Activated CD8-positive, alpha-beta memory T cell treated with anti-CD3 and anti-CD28 coated beads for 1 hour (primary cell): Measurements from ENCODE around the gene MYO7B.
"Not testable (repeated sequence)": the region's sequence is repeated elsewhere in the genome, so short reads cannot be mapped to it uniquely, and the experiment has no call there.

Experiments
- DNase-seq, 2 donors: peaks; one replicate each; pipeline ENCODE4 v3.0.0-alpha.2; 2020; ENCODE audit warnings: low read depth in 1 of 2; ENCODE audit errors: extremely low read depth in 1 of 2

MYO7B gene

DNA sequence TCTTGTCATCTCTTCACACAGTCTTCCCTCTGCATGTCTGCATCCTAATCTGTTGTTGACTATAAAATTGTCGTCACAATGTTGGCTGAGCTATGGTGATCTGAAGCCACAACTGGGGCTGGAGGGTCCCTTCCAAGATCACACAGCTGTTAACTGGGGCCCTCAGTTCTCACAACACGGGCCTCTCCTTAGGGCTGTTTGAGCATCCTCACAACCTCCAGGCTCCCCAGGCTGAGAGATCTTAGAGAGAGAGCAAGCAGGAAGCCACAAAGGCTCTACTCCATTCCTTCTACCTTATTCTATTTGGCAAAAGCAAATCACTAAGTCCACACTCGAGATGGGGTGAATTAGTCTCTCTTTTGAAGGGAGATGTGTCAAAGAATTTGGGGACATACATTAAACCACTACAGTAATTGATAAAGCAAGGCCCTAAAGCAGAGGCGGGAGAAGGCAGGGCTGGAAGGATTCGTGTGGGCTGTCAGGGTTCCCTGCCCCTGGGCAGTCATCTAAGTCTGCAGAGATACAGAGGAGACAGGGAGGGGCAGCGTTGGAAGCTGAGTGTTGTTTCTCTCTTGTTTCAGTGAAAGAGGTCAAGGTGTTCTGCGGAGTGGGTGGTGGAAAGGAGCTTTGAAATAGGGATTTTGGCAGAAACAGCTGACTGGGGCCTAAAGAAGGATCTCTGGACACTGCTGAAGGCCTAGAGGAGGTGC is 15.9 kb downstream of the MYO7B start:
- DNase-seq: no peak

DNA sequence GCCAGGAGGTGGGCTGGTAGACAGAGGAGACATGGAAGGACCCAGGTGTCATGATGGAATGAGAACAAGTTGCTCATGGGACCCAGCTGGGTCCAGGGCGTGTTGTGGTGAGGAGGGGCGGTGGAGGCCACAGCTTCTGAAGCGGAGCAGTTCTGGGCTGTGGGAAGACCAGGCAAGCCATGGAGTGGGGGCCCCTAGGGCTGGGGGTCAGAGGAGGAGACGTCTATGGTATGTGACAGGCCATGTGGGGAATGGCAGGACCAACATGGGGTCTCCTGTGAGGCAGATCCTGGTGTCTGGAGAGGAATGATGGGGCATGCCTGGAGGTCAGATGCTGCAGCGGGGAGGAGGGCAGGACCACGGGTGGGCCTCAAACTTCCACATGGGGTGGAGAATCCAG is 16.9 kb downstream of the MYO7B start:
- no peak for DNase-seq

DNA sequence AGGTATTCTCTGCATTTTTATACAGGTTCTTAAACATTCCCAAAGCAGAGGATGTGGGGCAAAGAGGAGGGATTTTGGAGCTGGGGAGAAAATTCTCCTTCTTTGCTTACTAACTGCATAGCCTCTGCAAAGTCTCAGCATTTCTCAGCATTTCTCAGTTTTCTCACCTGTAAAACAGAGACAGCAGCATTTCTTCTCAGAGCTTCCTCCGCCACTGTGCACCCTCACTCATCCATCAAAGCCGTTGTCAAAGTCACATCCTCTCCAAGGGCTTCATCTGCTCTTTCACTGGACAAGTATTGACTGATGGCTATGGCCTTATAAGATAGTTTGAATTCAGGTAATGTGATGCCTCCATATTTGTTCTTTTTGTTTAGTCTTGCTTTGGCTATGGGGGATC is 17.4 kb downstream of the MYO7B start:
- DNase-seq: no peak

DNA sequence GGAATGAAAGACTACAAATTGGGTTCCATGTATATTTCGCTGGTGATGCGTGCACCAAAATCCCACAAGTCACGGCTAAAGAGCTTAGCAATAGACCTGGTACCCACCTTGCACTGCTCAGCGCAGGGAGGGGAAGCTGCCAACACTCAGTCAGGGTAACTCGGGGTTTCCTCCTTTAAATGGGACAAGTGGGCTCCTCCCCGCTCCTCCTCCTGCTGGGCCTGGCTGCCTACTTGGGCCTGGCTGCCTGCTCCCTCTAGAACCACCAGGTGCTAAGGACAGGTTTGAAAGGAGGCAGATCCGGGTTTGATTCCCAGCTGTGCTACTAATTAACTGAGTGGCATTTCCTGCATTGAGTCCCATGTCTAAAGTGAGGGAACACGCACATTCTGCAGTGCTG is 23.4 kb downstream of the MYO7B start:
- DNase-seq: no peak

DNA sequence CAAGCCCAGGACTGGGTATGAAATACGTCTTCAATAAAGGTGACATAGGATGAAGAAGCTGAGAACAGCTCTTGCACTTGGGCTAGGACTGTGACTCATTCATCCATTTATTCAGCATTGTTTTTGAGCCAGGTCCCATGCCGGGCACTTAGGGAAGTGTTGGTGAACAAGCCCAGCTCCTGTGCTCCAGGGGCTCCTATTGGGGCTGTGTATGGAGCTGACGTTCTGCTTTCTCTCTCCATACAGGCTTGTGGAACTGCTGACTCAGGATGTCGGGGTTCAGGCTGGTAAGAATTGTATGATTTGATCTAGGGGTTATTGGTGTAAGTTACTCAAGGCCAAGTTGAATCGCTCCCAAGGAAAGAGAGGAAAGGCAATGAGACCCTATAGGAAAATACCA is 24.0 kb downstream of the MYO7B start:
- no peak for DNase-seq

DNA sequence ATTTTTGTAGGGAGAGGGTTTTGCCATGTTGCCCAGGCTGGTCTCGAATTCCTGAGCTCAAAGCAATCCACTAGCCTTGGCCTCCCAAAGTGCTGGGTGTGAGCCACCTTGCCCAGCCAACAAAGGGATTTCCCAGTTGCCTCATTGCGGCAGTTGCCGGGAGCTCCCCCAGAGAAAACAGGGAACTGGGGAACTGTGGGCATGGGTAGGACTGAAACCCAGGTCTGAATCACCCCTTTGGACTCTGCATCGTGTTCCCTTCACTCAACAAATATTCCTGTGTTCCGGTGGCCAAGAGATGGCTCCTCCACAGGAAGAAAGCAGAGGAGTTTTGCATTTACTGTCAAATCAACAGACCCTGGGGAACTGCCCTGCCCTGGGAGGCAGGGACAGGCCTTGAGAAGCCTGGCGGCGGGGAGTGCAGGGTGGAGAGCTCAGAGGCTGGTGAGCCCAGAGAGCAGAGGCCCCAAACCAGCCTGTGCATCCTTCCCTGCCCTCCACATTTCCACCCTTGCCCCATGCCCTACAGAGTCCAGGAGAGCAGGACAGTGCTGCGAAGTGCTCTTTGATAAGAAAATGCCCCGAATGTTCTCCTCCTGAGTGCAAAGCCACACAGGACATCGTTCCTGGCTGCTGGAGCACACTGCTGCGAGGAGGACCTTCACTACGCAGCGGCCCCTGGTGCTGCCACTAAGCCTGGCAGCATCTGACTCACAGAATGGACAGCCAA is 24.9 kb downstream of the MYO7B start:
- no peak for DNase-seq

DNA sequence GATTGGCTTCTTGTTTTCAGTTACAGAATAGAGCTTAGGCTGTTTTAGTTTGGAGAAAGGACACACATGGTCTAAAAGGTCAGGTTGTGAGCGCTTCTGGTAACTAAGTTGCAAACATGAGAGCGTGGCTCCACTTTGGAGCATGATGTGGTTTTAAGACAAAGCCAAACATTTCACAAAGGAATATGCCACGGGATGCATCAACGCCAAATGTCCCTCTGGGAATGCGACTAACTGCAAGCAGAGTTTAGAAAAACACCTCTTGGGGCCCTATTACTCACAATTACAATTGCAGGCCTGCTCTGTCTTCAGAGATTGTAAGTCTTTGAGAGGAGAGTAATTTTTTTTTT is 25.4 kb downstream of the MYO7B start:
- DNase-seq: no peak

DNA sequence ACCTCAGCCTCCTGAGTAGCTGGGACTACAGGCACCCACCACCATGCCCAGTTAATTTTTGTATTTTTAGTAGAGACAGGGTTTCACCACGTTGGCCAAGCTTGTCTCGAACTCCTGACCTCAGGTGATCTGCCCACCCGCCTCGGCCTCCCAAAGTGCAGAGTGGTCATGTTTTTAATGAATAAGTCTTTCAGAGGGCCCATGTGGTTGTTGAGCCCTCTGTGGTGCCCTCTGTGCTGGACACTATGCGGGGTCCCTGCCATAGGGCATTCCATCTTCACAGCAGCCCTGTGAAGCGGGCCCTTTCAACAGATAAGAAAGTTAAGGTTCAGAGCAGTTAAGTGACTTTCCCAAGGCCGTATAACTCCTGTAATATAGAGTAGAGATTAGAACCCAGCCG is 25.9 kb downstream of the MYO7B start:
- no peak for DNase-seq

DNA sequence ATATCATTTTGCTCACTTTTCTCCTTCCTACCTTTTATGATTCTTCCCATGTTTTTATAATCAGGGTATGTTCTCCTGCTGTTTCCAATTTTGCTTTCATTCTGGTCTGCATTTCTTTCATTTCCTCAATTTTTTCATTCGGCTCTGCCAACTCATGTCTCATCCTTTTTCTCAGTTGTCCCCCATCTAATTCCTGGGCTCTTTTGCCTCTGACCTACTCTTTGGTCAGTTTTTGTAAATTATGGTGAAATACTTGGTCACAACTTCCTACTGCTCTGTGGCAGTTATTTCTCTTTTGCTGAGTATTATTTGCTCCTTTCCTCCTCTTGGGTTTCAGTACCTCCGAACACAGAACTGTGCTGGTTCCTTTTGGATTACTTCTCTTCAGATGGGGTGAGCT is 27.5 kb downstream of the MYO7B start:
- DNase-seq: no peak

DNA sequence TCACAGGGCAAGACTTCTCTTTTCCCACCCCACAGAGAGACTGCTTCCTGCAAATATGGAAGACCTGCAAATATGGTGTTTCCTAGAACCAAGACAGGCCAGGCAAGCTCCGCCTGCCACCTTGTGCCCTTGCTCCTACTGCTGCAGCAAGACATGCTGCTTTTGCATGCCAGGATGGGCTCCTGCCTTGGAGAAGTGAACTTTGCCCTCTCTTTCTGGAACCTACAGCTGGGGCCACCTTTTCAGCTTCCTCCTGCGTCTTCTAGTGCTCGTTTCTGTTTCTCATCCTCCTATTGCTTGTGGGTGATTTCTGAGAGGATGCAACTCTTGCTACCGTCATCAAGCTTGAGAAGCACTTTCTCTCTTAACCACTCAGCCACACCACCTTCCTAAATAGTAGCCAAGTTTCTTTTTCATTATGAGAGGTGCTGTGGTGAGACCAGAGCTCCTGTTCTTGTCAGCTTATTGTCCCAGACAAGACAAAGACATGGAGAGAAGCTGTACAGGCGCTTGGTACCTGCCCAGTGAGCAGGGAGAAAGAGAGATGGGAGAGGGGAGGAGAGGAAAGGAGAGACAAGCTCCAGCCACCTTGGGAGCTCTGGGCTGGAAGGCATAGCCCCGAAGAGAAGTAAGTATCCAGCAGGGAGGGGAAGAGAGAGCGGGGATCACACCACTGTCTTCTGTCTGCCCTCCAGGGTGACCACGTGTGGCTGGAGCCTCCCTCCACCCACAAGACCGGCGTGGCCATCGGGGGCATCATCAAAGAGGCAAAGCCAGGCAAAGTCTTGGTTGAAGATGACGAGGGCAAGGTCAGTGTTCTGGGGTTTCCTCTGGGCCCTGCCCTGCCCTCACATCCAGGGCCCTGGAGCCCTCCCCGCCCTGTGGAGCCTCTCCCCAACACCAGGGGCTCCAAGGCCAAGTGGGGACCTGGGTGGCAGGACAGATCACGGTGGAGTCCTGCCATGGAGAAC is 28.3 kb downstream of the MYO7B start:
- DNase-seq: no peak

DNA sequence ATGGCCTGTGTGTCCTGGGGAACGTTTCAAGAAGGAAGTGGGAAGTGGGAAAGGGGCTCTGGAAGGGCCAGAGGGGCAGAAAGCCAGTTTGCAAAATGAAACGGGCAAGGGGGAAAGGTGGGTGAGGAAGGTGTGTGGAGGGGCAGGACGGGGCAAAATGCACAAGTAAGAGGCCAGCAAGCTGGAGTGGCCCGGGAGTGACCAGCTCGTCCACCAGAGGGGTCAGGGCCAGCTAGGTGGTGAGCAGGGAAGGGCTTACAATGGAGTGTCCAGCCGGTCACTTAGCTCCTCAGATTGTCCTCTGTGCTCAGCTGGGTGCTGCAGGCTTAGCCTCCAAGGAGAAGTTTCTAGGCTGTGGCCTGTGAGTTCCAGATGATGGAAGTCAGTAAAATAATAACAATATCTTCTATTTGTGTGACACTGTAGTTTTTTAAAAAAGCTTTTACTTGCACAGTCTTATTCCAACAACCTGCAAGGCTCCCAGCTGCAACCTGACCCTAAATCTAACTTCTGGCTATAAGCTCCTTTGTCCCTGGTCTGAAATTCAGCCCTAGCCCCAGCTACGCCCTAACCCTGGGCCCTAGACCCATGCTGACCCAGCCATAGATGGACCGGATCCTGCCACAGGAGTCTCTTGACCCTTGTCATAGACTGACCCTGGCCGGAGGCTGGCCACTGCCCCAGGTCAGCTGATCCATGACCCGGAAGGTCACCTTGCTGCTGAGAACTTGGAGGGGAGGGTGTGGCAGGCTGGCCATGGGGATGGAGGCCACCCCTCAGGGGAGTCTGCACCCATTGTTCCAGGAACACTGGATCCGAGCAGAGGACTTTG is 29.2 kb downstream of the MYO7B start:
- no peak for DNase-seq

DNA sequence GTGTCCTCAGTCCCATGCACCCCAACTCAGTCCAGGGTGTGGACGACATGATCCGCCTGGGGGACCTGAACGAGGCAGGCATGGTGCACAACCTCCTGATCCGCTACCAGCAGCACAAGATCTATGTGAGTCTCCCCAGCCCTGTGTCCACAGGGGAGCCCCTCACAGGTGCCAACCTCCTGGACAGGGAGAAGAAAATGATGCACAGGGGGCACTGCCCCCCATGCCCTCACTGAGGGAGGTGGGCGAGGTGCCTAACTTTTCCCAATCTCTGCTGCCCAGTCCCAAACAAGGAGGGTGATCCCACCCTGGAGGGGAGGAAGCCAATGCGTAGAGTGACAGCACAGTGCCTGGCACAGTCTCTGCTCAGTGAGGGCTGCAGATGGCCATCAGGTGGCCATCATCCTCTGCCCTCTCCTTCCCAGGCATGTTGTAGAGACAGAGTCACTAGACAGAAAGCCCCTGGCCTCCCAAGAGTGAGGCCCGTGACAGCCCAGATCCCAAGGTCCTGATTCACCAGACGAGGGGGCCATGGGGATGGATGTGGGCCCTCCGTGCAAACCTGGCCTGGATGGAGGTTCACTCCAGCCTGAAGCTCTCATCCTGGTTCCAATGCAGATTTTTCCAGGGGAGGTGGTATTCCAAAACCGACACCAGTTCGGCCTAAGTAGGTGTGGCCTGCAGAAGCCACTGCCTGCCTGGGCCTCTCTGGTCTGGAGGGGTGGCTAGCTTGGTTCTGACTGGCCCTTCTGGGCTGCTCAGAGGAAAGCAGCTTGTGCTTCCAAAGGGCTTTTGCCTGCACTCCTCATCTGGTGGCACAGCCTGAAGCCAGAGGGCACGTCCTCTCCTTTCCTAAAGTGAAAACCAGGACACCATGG is 30.0 kb downstream of the MYO7B start:
- no peak for DNase-seq

DNA sequence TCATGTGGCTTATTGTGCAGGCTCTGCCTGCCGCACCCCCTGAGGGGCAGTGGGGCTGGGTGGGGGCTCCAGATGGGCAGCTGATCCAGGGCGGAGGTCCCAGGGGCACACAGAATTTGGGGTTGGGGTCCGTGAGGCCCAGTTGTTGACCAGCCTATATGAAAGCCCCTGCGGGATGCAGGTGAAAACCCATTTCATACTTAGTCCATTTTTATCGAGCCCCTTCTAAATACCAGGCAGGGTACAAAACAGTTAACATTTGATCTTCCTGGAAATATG is 30.6 kb downstream of the MYO7B start:
- no peak for DNase-seq

DNA sequence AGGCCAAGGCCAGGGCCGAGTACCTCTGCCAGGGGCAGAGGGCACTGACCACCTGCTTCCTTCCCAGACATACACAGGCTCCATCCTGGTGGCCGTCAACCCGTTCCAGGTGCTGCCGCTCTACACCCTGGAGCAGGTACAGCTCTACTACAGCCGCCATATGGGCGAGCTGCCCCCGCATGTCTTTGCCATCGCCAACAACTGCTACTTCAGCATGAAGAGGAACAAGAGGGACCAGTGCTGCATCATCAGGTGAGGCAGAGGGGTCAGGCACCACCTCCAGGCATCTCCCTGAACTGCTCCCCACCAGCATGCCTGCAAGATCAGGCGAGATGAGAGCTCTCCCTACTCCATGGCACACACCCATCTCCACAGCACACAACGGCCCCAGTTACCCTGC is 31.1 kb downstream of the MYO7B start:
- DNase-seq: no peak

DNA sequence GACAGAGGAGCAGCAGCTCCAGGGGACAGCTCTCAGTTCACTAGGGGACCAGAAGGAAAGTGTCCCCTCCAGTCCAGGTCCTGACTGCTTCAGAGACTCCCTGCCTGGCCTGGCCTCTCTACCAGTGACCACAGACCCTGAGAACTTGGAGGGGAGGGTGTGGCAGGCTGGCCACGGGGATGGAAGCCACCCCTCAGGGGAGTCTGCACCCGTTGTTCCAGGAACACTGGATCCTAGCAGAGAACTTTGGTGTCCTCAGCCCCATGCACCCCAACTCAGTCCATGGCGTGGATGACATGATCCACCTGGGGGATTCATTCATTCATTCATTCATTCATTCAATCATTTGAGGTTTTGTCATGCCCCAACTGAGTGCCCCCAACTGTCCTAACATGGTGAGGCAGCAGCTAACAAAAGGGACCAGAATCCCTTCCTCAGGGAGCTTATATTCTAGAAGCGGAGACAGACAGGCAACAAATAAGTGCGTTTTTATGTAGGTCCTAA is 31.9 kb downstream of the MYO7B start:
- no peak for DNase-seq

DNA sequence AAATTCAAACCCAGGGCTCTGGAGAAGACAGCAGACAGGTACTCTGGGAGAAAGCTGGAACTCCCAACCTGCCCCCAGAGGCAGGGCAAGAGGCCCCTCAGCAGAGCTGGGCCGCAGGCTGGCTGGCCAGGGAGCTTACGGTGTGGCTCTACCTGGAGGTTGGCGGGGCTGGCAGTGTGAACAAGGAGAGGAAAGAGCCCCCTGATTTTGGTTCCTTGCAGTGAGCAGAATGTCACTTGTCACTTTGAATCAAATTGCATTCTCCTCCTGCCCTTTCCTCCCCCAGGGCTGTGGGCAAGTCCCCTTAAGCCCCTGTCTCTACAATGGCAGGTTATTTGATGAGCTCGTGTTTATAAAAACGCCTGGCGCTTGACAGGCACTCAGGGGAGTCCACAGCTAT is 32.6 kb downstream of the MYO7B start:
- no peak for DNase-seq

DNA sequence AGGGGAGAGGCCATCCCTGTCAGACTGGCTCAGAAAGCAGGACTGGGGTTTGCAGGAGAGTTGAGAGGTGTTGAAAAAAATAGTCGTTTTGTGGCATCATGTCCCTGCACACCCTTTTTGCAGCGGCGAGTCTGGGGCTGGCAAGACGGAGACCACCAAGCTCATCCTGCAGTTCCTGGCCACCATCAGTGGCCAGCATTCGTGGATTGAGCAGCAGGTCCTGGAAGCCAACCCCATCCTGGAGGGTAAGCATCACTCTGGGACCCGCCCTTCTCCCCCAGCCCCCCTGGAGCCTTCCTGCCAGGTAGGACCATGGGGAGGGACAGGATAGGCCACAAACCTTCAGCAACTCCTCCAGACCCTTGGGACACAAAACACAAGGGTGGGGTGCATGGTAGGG is 34.2 kb downstream of the MYO7B start:
- no peak for DNase-seq

DNA sequence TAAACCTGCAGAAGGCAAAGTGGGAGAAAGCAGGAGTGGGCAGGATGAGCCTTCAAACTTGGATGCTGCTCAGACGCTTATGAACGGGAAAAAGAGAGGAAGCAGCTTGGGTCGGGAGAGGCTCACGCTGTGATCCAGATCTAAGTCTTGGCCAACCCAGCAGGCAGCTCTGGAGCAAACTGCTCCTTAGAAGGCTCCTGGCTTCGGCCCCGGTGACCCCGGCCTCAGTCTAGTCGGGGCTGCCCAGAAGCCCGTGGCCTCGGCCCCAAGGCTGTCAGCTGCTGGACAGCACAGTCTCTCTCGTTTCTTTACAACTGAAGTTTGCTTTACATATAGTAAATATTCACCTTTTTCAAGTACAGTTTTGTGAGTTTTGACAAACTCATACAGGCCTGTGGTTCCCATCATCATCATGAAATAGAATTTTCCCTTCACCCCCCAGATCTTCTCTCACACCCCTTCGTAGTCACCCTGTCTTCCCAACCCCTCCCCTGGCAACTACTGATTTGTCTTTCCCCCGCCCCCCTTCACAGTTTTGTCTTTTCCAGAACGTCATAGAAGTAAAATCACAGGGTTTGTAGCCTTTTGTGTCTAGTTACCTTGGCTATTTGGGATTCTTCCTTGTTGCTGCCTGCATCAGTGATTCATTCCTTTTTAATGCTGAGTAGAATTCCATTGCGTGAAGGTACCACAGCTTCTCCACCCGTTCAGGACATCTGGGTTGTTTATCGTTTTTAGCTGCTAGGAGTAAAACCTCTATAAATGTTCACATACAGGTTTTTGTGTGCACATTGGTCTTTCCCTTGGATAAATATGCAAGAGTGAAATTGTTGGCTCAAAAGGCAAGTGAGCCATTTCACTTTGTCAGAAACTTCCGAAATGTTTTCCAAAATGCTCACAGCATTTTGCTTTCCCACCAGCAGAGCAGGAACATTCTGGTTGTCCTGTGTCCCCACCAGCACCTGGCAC is 35.1 kb downstream of the MYO7B start:
- DNase-seq: no peak

DNA sequence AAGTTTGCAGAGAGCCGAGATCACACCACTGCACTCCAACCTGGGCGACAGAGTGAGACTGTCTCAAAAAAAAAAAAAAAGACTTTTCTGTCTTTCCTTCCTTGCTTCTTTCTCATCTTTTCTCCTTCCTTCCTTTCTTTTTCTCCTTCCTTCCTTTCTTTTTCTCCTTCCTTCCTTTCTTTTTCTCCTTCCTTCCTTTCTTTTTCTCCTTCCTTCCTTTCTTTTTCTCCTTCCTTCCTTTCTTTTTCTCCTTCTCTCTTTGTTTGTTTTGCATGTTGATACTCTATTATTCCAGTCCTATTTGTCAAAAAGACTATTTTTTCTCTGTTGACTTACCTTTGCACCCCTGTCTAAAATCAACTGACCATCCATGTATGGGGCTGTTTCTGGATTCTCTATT is 36.9 kb downstream of the MYO7B start:
- DNase-seq: not testable (repeated sequence)
